Kidney (tissue), 14 donors: ENCODE data around the gene EXOSC7. TPM values are rescaled to one million over a fixed set of nuclear protein-coding genes. Genes with fewer than 3 reads are reported as not detected.

Experiments used
- DNase-seq, 5 donors: peaks; one replicate each; pipeline ENCODE4 v3.0.0-alpha.2; 2013 to 2020
- FAIRE-seq: peaks from 2 replicates; lab custom pipeline; 2012; peaks lifted over from hg19 to GRCh38; lab: Jason Lieb, UNC
- H3K27ac ChIP-seq, 2 donors: one replicate each; pipeline ENCODE4 v1.7.0; 2013; ENCODE audit warnings: low read depth in 2 of 2, low read length in 2 of 2, inconsistent platforms in 1 of 2
- H3K27me3 ChIP-seq: one replicate; pipeline ENCODE4 v1.7.1; 2013; ENCODE audit warnings: low read length, inconsistent platforms; ENCODE audit not compliant: control insufficient read depth, insufficient read depth
- H3K36me3 ChIP-seq, 3 donors: one replicate each; pipeline versions ENCODE4 v1.7.0 to v1.7.1; 2013; ENCODE audit warnings: low read length in 3 of 3, control low read depth in 1 of 3, inconsistent platforms in 1 of 3; ENCODE audit not compliant: insufficient read depth in 3 of 3, control insufficient read depth in 2 of 3
- H3K4me1 ChIP-seq, 3 donors: one replicate each; pipeline versions ENCODE4 v1.7.0 to v1.7.1; 2013; ENCODE audit warnings: low read length in 3 of 3, inconsistent platforms in 1 of 3, low read depth in 1 of 3; ENCODE audit not compliant: control insufficient read depth in 2 of 3, insufficient read depth in 2 of 3
- H3K4me3 ChIP-seq, 3 donors: one replicate each; pipeline versions ENCODE4 v1.7.0 to v1.8.1; 2013; ENCODE audit warnings: low read length in 3 of 3, control low read depth in 1 of 3, inconsistent platforms in 1 of 3
- H3K9ac ChIP-seq, 3 donors: one replicate each; pipeline versions ENCODE4 v1.7.0 to v1.7.1; 2013; ENCODE audit warnings: low read length in 3 of 3, control low read depth in 1 of 3, inconsistent platforms in 1 of 3
- H3K9me3 ChIP-seq, 3 donors: one replicate each; pipeline versions ENCODE4 v1.7.0 to v1.7.1; 2013; ENCODE audit warnings: low read length in 3 of 3, control low read depth in 1 of 3, inconsistent platforms in 1 of 3; ENCODE audit not compliant: control insufficient read depth in 2 of 3, insufficient read depth in 1 of 3
- CTCF ChIP-seq: IDR thresholded peaks from 3 replicates; pipeline ENCODE4 v1.5.1; 2012; ENCODE audit warnings: mild to moderate bottlenecking, moderate library complexity, borderline replicate concordance; ENCODE audit not compliant: insufficient read depth; ENCODE audit errors: extremely low read depth
- intact Hi-C: fragments of 100-400 bp; cut with DNase I; formaldehyde crosslinking; loops from one replicate; pipeline ENCODE4 v1.11.1; 2022
- polyA plus RNA-seq: library from polyadenylated mRNA; stranded (reverse); fragments of 350-450 nt; fragmentation: Illumina TruSeq; extraction: RNeasy Lipid Tissue Mini Kit (QIAGEN cat#74804); gene quantifications from one replicate; pipeline ENCODE4 v1.2.3, GENCODE V29; 2014; ENCODE audit warnings: low read depth, low replicate concordance; ENCODE audit not compliant: insufficient read depth
- total RNA-seq: library from RNA; stranded (reverse); fragmentation: NEBNext Ultra II Directional; extraction: Animal tissue kit (Norgen Biotek cat#: 25700); gene quantifications from one replicate; pipeline ENCODE4 v1.2.1, GENCODE V29; 2021
- donor health status: control.
- donor health status: control.
- donor health status: control.
- donor health status: control.
- donor health status: control.
- donor health status: DM: yes; HTN: yes; CAD: no.
- donor health status: Normal renal cell carcinoma (clear cell type).

The EXOSC7 gene
- total and polyA plus RNA-seq, 2 donors from 2014 or later, result 43.8 to 71.8 TPM

DNA sequence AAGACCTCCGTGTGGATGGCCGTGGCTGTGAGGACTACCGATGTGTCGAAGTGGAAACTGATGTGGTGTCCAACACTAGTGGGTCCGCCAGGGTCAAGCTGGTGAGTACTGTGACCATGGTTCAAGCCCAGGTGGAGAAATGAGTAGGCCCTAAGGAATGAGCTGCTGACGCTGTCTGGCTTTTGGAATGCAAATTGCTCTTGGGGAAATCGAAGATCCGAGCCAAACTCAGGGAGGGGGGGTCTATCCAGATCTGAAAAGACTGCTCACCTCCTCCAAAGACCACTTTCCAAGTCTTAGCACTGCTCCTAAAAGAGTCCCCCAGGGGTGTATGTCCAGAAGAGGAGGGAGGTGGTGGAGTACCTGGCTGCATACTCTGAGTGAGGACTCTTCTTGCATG is 13.1 kb downstream of the EXOSC7 start:
- no peak for FAIRE-seq
- no peak overlapping the region for H3K4me3 ChIP-seq
- peaks cover 0 to 6% (median 4%) of the 10 kb centered on the region in 3 donors for H3K4me1 ChIP-seq
- H3K27me3 ChIP-seq, result no peaks in the 10 kb centered on the region
- no peak overlapping the region for H3K27ac ChIP-seq
- H3K9ac ChIP-seq, result no peak overlapping the region
- no peak for DNase-seq
- no peaks in the 10 kb centered on the region for H3K9me3 ChIP-seq
- H3K36me3 ChIP-seq, result peaks cover 0 to 14% (median 13%) of the 10 kb centered on the region in 3 donors
- intact Hi-C loops, result no loop called here
- TF ChIP-seq CTCF, result no peak

- FAIRE-seq, result no peak
- Histone ChIP-seq H3K36me3 (peaks cover 0 to 14% (median 13%) of the 10 kb centered on the region in 3 donors), H3K27ac (no peak overlapping the region), H3K9me3 (no peaks in the 10 kb centered on the region), H3K4me3 (no peak overlapping the region), H3K9ac (no peak overlapping the region), H3K4me1 (peaks cover 0 to 7% (median 4%) of the 10 kb centered on the region in 3 donors), H3K27me3 (no peaks in the 10 kb centered on the region)
- DNase-seq, result no peak
- intact Hi-C loops, result no loop called here
- TF ChIP-seq CTCF, result no peak
These were observed 13.8 kb downstream of the EXOSC7 start for GRCh38 chr3:44989636-44990373.

GRCh38 chr3:44991326-44991725 is 15.3 kb downstream of the EXOSC7 start:
- Histone ChIP-seq H3K4me3 (no peak overlapping the region), H3K27ac (no peak overlapping the region), H3K9ac (no peak overlapping the region), H3K27me3 (no peaks in the 10 kb centered on the region), H3K36me3 (peaks cover 0 to 14% (median 13%) of the 10 kb centered on the region in 3 donors), H3K4me1 (peaks cover 0 to 15% (median 13%) of the 10 kb centered on the region in 3 donors), H3K9me3 (no peaks in the 10 kb centered on the region)
- no peak for TF ChIP-seq CTCF
- intact Hi-C loops, result no loop called here
- FAIRE-seq, result no peak
- DNase-seq, result no peak
